ENCODE data around the gene NCEH1. TPM values are rescaled to one million over a fixed set of nuclear protein-coding genes. Genes with fewer than 3 reads are reported as not detected.
A peak's percentile ranks its signal among the peaks of the same experiment; 100 is the strongest.

The NCEH1 gene
- polyA plus RNA-seq, 3 donors, result 8.6 to 23.9 (median 20.7) TPM

GRCh38 chr3:172687501-172687900, 23.4 kb downstream of the NCEH1 start:
- H3K4me3 ChIP-seq (replicated peaks in 1 of 3; ENCODE audit: low read depth in 2 of 3, low read length in 3 of 3), result no peak overlapping the region
- H3K4me1 Mint-ChIP-seq, result peaks cover 24% of the 10 kb centered on the region
- H3K36me3 ChIP-seq (replicated peaks in 1 of 2; ENCODE audit: control insufficient read depth in 1 of 2, insufficient read depth in 2 of 2, low read length in 2 of 2), result no peaks in the 10 kb centered on the region
- no peak overlapping the region for H3K27ac ChIP-seq (ENCODE audit: low read depth in 1 of 2, low read length in 2 of 2)
- no peaks in the 10 kb centered on the region for H3K27me3 ChIP-seq (ENCODE audit: control insufficient read depth in 2 of 2, insufficient read depth in 2 of 2, low read length in 2 of 2)
- H3K4me3 Mint-ChIP-seq, result no peak overlapping the region
- peaks cover 4 to 5% of the 10 kb centered on the region in 2 donors for H3K4me1 ChIP-seq (ENCODE audit: control insufficient read depth in 1 of 2, insufficient read depth in 2 of 2, low read length in 2 of 2)
- H3K9ac ChIP-seq (ENCODE audit: insufficient read depth, low read length, poor library complexity, severe bottlenecking), result no peak overlapping the region
- DNase-seq, result no peak
- H3K79me2 ChIP-seq (ENCODE audit: insufficient read depth, low read length), result peaks cover 53% of the 10 kb centered on the region
- 100% methylated on average over 1 of the region's 3 CpGs for WGBS (ENCODE audit: insufficient coverage)
- H3K36me3 Mint-ChIP-seq, result peaks cover 0 to 8% of the 10 kb centered on the region in 2 donors
- peak overlapping the region in 1 of 7 donors; percentile 64 for H3K27ac Mint-ChIP-seq
- peaks cover 24% of the 10 kb centered on the region for H4K20me1 ChIP-seq (ENCODE audit: insufficient read depth, low read length)
- no peaks in the 10 kb centered on the region for H3K27me3 Mint-ChIP-seq (ENCODE audit: low read depth in 3 of 3)
- intact Hi-C loops (cut with micrococcal nuclease), result no loop called here
- H3K9me3 ChIP-seq (replicated peaks in 1 of 2; ENCODE audit: control insufficient read depth in 1 of 2, insufficient read depth in 1 of 2, low read length in 2 of 2), result no peaks in the 10 kb centered on the region
- peaks cover 0 to 3% (median 0%) of the 10 kb centered on the region in 7 donors for H3K9me3 Mint-ChIP-seq
- TF ChIP-seq CTCF (IDR thresholded peaks at IDR 0.05), result no peak
- H3K4me2 ChIP-seq (replicated peaks; ENCODE audit: extremely low read depth, low read length, poor library complexity, severe bottlenecking), result no peak overlapping the region
- no peak overlapping the region for H2AFZ ChIP-seq (ENCODE audit: insufficient read depth, low read depth, low read length, poor library complexity, severe bottlenecking)

GRCh38 chr3:172685331-172686214, 25.3 kb downstream of the NCEH1 start:
- no peak for TF ChIP-seq CTCF (IDR thresholded peaks at IDR 0.05)
- Mint-ChIP-seq H3K4me1 (peaks cover 17% of the 10 kb centered on the region), H3K9me3 (peaks cover 0 to under 1% (median 0%) of the 10 kb centered on the region in 7 donors), H3K36me3 (peaks cover 3 to 8% of the 10 kb centered on the region in 2 donors), H3K27ac (peak overlapping the region in 1 of 7 donors; percentile 34), H3K4me3 (no peak overlapping the region), H3K27me3 (ENCODE audit: low read depth in 3 of 3) (no peaks in the 10 kb centered on the region)
- no peaks in the 10 kb centered on the region for H3K36me3 ChIP-seq (replicated peaks in 1 of 2; ENCODE audit: control insufficient read depth in 1 of 2, insufficient read depth in 2 of 2, low read length in 2 of 2)
- peaks cover 33% of the 10 kb centered on the region for H4K20me1 ChIP-seq (ENCODE audit: insufficient read depth, low read length)
- H3K4me2 ChIP-seq (replicated peaks; ENCODE audit: extremely low read depth, low read length, poor library complexity, severe bottlenecking), result no peak overlapping the region
- intact Hi-C loops (cut with micrococcal nuclease), result no loop called here
- H3K9ac ChIP-seq (ENCODE audit: insufficient read depth, low read length, poor library complexity, severe bottlenecking), result no peak overlapping the region
- no peaks in the 10 kb centered on the region for H3K9me3 ChIP-seq (replicated peaks in 1 of 2; ENCODE audit: control insufficient read depth in 1 of 2, insufficient read depth in 1 of 2, low read length in 2 of 2)
- H3K4me1 ChIP-seq (ENCODE audit: control insufficient read depth in 1 of 2, insufficient read depth in 2 of 2, low read length in 2 of 2), result no peaks in the 10 kb centered on the region
- no peak overlapping the region for H3K27ac ChIP-seq (ENCODE audit: low read depth in 1 of 2, low read length in 2 of 2)
- H3K4me3 ChIP-seq (replicated peaks in 1 of 3; ENCODE audit: low read depth in 2 of 3, low read length in 3 of 3), result no peak overlapping the region
- H3K27me3 ChIP-seq (ENCODE audit: control insufficient read depth in 2 of 2, insufficient read depth in 2 of 2, low read length in 2 of 2), result no peaks in the 10 kb centered on the region
- 91% methylated on average over 6 of the region's 7 CpGs for WGBS (ENCODE audit: insufficient coverage)
- H2AFZ ChIP-seq (ENCODE audit: insufficient read depth, low read depth, low read length, poor library complexity, severe bottlenecking), result no peak overlapping the region
- H3K79me2 ChIP-seq (ENCODE audit: insufficient read depth, low read length), result peaks cover 54% of the 10 kb centered on the region
- DNase-seq, result no peak

Data from CD14-positive monocyte (primary cell).